HG03108 (cell line): ENCODE data around the gene CDR2.
"Not testable (repeated sequence)": the region's sequence is repeated elsewhere in the genome, so short reads cannot be mapped to it uniquely, and the experiment has no call there.

Experiments
- ATAC-seq: cut with Tn5 transposase; IDR thresholded peaks from one replicate; pipeline ENCODE4 v1.9.1; 2021; ENCODE audit warnings: moderate library complexity; ENCODE audit not compliant: unreplicated experiment

CDR2 gene

DNA sequence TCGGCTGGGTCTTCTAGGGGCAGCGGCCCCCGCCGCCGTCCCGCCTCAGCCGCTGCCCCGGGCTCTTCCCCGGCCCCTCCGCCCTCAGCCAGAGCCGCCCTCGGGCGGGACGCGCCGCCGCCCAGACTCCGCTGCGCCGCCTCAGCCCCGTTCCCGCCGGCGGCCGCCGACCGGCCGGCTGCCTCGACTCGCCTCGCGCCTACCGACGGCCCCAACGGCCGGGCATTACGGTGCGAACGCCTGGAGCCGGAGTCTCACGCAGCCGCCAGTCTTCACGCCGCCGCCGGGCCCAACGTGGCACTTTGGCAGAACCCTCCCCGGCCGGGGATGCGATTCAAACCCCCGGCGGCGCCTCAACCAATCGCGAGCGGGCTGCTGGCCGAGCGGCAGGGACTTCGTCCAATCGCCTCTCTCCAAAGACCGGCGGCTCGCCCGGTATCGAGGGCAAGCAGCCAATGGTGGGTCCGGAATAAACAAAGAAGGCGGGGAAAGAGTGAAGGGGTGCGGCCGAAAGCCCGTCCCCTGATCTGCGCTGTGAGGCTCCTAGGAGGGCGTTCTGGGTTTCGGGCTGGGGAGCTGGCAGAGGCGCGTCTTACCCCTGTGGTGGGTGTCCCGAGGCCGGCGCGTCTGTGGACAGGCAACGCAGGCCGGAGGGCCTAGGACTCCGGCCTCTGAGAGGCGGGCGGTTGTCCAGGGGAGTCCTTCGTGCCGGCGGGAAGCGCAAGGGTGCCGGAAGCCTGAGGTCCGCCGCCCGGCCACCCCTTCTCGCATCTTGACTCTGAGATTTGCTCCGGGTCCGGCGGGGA lies at the start of gene CDR2:
CDR2 (minus strand) TSS at position 309 of the 806 bp plus-strand sequence. CDS start 310 bp downstream, outside the sequence.
- ATAC-seq = peak; percentile 91

- no peak for ATAC-seq
Observed at GRCh38 chr16:22423716-22424115, 49.3 kb upstream of the CDR2 start.

- ATAC-seq = no peak
Observed at GRCh38 chr16:22421136-22421535, 46.7 kb upstream of the CDR2 start.

DNA sequence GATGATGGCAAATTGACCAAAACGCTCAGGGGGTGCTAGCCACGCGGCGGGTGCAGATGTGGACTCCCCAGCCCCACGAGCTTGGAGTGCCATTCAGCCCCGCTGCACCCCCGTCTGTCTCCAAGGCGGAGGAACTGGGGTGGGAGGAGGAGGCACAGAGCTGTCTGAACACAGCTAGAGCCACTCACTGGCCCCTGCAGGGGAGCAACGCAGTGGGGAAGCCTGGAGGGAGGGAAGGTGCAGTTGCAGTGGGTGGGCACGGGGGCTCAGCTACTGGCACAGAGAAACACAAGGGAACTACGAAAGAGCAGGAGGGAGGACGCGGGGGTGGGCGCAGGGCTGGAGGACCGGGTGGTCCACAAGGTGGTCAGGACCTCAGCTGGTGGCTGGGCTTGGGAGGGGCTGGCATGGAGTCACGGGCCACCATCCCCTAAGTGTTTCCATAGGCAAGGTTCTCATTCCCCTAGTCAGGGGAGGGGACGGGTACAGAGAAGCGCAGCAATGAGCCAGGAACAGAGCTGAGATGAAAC lies 46.3 kb upstream of the CDR2 start:
- ATAC-seq = no peak

DNA sequence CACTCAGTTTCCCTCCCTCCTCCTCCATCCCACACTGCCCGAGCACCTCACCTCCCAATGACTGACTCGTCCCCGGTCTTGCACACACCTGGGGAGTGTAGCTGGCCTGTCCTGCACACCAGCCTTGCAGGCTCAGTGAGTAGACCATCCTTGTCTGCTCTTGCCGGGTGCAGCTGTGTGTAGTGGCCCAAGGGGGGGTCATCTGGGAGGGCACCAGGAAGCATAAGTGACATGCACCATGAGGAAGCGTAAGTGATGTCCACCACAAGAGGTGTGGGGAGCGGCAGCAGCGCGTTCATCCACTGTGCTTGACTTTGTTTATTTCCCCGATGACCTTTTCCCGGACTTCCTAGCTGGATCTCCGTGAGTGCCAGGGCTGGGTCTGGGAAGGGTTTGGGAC lies 45.5 kb upstream of the CDR2 start:
- ATAC-seq = no peak

GRCh38 chr16:22418826-22419225 lies 44.4 kb upstream of the CDR2 start:
- ATAC-seq = no peak

DNA sequence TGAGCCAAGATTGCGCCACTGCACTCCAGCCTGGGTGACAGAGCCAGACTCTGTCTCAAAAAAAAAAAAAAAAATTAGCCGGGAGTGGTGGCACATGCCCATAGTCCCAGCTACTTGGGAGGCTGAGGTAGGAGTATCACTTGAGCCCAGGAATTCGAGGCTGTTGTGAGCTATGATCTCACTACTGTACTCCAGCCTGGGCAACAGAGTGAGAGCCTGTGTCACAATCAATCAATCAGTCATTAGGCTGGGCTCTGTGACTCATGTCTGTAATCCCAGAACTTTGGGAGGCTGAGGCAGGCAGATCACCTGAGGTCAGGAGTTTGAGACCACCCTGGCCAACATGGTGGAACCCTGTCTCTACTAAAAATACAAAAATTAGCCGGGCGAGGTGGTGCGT lies 43.4 kb upstream of the CDR2 start:
- not testable (repeated sequence) for ATAC-seq

DNA sequence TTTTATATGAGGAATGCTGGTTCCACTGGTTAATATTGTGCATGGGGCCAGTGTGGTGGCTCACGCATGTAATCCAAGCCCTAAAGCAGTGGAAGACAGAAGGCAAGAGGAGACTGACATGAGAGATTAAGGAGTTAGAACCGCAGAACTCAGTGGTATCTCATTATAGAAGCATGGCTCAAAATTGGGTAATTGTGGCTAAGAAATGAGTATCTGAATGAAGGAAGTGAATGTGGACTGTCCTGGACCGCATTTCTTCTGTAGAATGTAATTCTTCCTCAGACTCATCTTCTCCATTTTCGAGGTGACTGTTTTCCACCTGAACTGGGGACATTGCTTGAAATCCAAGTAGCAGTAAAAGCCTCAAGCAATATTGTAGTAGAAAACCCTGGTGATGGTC lies 42.6 kb upstream of the CDR2 start:
- no peak for ATAC-seq

- ATAC-seq = no peak
Observed at GRCh38 chr16:22413819-22414218, 39.4 kb upstream of the CDR2 start.

DNA sequence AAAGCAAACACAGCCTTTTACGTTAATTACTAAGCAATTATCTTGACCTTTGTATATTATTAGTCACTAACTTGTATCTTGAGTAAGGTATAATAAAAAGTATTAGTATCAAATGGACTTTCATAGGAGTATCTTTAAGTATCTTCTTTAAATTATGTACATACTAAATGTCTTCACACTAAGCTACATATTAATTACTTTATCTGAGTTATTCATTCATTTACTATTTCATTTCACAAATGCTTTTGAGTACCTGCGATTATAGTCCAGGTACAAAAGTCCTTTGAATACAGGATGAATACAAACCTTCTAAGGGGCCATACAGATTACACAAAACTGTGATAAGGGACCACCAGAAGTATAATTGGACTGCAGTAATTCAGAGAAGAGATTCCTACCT lies 33.1 kb upstream of the CDR2 start:
- no peak for ATAC-seq

DNA sequence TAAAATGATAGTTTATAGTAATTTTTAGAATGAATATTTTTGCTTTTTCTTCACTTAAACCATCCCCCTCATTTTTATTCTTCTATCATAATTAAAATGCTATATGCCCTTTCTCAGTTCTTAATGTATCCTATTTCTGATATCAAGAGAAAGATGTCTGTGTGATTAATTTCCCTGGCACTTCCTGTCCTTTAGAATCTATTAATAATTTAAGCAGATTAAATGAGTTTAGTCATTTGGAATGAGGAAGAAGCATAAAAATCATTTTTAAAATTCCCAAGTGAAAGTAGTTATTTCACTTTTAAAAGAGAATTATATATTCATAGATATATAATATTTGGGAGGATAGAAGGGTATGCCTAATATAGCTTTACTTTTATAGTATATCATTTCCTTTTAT lies 27.8 kb upstream of the CDR2 start:
- no peak for ATAC-seq

DNA sequence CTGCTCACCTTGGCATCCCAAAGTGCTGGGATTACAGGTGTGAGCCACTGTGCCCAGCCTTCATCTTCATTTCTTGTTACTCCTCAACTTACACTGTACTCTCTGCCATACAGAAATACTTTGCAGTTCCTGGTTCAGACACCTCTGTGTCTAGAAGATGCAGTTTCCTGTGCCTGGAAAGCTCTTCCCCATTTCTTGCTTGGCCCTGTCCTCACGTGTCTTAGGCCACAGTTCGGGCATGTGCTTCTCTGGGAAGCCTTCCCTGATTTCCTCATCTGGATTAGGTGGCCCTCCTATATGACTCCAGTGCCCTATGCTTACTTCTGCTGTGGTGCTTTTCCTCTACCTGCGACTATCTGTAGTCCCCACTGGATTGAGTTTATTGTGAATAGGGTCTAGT lies 26.5 kb upstream of the CDR2 start:
- no peak for ATAC-seq

DNA sequence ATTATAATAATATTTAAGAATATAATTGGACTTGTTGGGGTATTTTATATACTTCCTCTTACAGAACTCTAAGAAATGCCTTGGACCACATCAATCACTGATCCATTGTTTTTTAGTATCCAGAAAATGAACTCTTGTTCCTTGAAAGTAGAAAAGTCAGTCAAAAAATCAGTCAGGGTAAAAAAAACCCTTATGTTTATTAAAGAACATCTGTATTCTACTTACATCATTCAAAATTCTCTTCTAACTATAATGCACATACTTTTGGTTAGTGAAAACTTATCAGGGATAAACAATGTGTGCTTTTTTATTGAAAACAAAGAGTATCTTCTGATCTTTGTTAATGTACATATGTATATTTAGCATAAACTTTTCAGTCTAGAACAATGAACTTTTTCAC lies 23.5 kb upstream of the CDR2 start:
- no peak for ATAC-seq

DNA sequence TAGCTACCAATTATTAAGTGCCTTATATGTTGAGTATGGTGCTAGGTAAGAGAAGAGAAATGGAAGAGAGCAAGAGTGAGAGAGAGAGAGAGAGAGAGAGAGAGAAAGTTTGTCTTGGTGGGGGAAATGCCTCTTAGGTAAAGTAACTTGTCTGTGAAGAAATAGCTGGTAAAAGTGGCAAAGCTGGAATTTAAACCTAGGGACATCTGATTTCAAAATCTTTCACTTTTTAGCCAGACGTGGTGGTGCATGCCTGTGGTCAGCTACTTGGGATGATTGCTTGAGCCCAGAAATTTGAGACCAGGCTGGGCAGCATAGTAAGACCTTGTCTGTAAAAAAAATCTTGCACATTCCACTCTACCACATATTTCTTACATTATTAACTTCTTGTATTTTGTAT lies 23.0 kb upstream of the CDR2 start:
- no peak for ATAC-seq

DNA sequence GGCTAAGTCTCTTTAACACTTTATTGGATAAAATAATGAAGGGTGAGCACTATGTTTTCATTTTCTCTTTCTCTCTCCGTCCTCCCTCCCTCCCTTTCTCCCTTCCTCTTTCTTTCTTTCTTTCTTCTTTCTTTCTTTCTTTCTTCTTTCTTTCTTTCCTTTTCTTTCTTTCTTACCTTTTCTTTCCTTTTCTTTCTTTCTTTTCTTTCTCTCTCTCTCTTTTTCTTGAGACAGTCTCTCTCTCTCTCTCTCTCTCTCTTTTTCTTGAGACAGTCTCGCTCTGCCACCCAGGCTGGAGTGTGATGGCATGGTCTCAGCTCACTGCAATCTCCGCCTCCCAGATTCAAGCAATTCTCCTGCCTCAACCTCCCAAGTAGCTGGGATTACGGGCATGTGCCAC lies 21.5 kb upstream of the CDR2 start:
- no peak for ATAC-seq

DNA sequence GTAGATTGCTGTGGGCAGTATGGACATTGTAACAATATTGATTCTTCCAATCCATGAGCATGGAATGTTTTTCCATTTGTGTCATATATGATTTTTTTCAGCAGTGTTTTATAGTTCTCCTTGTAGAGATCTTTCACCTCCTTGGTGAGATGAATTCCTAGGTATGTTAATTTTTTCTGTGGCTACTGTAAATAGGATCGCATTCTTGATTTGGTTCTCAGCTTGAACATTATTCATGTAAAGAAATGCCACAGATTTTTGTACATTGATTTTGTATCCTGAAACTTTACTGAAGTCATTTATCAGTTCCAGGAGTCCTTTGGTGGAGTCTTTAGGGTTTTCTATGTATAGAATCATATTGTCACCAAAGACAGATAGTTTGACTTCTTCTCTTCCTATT lies 19.7 kb upstream of the CDR2 start:
- no peak for ATAC-seq

DNA sequence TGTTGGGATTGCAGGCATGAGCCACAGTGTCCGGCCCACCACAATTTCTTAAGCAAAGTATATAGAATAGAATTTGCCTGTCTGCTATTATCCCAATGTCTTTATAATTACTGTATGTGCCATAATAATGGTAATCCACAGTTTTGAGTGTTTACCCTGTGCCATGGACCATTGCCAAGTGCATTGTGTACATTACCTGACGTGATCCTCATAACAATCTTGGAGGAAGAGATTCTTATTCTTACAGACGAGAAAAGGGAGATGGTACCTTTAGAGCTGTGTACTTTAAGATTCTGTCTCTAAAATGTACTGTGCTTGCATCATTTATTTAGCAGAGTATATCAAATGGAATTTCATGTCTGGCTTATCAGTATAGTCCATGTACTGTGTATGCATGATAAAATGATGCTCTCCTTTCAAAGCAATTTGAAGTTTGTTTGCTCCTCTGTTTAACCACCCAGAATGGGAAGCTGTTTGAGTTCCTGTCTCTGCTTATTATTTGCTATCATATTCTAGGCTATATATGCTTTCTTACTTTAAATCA lies 13.8 kb upstream of the CDR2 start:
- no peak for ATAC-seq

- ATAC-seq = no peak
Observed at GRCh38 chr16:22386976-22387375, 12.6 kb upstream of the CDR2 start.

DNA sequence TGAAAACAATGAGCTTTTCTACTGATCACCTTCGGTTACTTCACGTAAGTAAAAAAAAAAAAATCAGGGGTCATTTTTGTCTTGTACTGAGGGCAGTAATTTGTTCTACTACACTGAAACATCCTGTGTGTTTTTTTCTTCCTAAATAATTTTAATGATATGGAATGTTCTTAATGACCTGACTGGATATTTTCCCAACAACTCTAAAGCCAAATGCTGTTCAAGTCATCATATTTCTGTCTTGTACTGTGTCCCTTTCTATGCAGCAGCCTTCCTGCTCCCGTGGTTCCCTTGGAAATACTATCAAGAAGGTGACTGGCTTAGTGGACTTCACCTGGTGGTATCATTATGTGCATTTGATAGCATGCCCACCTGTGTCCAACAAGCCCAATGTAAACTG lies 10.8 kb upstream of the CDR2 start:
- ATAC-seq = no peak

DNA sequence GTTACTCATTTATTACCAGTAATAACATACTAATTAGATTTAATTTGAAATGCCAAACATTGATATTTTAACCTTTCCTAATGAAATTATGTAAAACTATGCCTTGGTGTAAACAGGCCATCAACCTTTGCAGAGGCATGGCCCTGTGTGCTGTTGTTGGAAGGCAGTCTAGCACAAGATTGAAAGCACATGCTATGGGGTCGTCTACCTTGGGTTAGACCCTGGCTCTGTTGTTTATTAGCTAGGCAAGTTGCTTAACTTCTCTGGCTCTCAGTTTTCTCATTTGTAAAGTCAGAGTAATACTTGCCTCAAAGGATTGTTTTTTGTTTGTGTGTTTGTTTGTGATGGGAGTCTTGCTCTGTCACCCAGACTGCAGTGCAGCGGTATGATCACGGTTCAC lies 9.4 kb upstream of the CDR2 start:
- no peak for ATAC-seq

- no peak for ATAC-seq
Observed at GRCh38 chr16:22381392-22381791, 7.0 kb upstream of the CDR2 start.

DNA sequence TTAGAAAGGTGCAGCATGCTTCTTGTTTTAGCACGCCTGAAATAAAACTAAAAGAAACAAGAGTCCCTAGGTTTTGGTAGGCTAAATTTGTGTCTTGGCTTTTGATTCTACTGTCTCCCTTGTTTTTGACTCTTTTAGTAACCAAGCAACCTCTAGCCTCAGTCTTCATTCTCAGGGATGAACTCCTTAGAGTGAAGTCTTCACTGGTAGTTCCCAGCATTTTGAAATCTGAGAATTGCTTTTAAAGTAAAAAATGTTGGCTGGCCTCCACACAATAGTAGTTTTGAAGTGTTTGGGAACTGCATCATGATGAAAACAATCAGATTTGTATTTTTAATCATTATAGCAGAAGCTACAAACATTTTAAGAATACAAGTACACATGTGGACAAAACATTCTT lies 6.1 kb upstream of the CDR2 start:
- ATAC-seq = no peak

DNA sequence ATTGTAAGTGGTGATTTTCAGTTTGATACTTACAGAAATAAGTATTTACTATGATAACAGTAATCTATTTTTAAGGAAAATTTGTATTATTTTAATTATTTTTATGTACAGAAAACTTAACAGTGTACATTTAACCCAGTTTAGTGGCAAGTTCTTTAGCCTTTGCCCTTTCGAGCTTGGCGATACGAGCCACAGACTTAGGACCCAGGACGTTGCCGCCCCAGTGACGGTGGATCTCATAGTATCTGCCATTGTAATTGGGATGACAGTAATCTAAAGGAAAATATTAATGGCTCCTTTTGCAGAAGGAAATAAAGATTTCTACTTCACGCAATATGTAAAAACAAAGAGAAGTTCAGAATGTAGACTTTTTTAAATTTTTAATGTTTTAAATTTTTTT lies 5.2 kb upstream of the CDR2 start:
- ATAC-seq = no peak
